Dermis microvascular lymphatic vessel endothelial cell (primary cell): ENCODE results near the gene CTAGE15. TPM values are rescaled to one million over a fixed set of nuclear protein-coding genes. Genes with fewer than 3 reads are reported as not detected.
"Not testable (repeated sequence)": the region's sequence is repeated elsewhere in the genome, so short reads cannot be mapped to it uniquely, and the experiment has no call there.

ENCODE experiments used
- DNase-seq, 2 donors: peaks; one replicate each; pipeline versions ENCODE4 v3.0.0 to v3.0.0-alpha.2; 2010; ENCODE audit warnings: low read depth in 2 of 2
- total RNA-seq: library from RNA; depleted of rRNA; stranded (reverse); fragments of >200 nt; gene quantifications from 2 replicates; pipeline ENCODE4 v1.2.1, GENCODE V29; 2014

CTAGE15 gene
- 0.13 TPM in 1 of 2 replicates, not detected in the other for total RNA-seq

GRCh38 chr7:143571501-143571900 lies at the start of gene CTAGE15:
CTAGE15 (plus strand) TSS chr7:143571801; CDS start chr7:143571818, 17 bp downstream.
- DNase-seq = not testable (repeated sequence)

- DNase-seq = not testable (repeated sequence)
Measured at GRCh38 chr7:143522309-143522916, 49.2 kb upstream of the CTAGE15 start.

GRCh38 chr7:143531169-143531926 lies 40.3 kb upstream of the CTAGE15 start:
- DNase-seq = not testable (repeated sequence)

GRCh38 chr7:143531932-143532331 lies 39.7 kb upstream of the CTAGE15 start:
- not testable (repeated sequence) for DNase-seq

- not testable (repeated sequence) for DNase-seq
Measured at GRCh38 chr7:143533213-143533839, 38.3 kb upstream of the CTAGE15 start.

GRCh38 chr7:143536443-143536842 lies 35.2 kb upstream of the CTAGE15 start:
- DNase-seq = not testable (repeated sequence)

- DNase-seq = not testable (repeated sequence)
Measured at GRCh38 chr7:143543288-143544038, 28.1 kb upstream of the CTAGE15 start.

- DNase-seq = not testable (repeated sequence)
Measured at GRCh38 chr7:143555968-143556367, 15.6 kb upstream of the CTAGE15 start.

GRCh38 chr7:143563306-143563705 lies 8.3 kb upstream of the CTAGE15 start:
- DNase-seq = not testable (repeated sequence)

- not testable (repeated sequence) for DNase-seq
Measured at GRCh38 chr7:143566001-143566400, 5.6 kb upstream of the CTAGE15 start.

- not testable (repeated sequence) for DNase-seq
Measured at GRCh38 chr7:143588183-143588582, 16.6 kb downstream of the CTAGE15 start.

- not testable (repeated sequence) for DNase-seq
Measured at GRCh38 chr7:143589897-143590296, 18.3 kb downstream of the CTAGE15 start.

GRCh38 chr7:143598086-143598485 lies 26.5 kb downstream of the CTAGE15 start:
- DNase-seq = not testable (repeated sequence)

- DNase-seq = not testable (repeated sequence)
Measured at GRCh38 chr7:143603549-143603948, 31.9 kb downstream of the CTAGE15 start.

GRCh38 chr7:143606088-143606487 lies 34.5 kb downstream of the CTAGE15 start:
- not testable (repeated sequence) for DNase-seq

GRCh38 chr7:143615545-143615944 lies 43.9 kb downstream of the CTAGE15 start:
- DNase-seq = not testable (repeated sequence)

GRCh38 chr7:143617204-143617603 lies 45.6 kb downstream of the CTAGE15 start:
- not testable (repeated sequence) for DNase-seq

GRCh38 chr7:143620058-143620457 lies 48.5 kb downstream of the CTAGE15 start:
- not testable (repeated sequence) for DNase-seq

- not testable (repeated sequence) for DNase-seq
Measured at GRCh38 chr7:143620646-143621045, 49.0 kb downstream of the CTAGE15 start, which contains the start of gene TCAF2. TCAF2 (plus strand) TSS chr7:143620974.

- DNase-seq = not testable (repeated sequence)
Measured at GRCh38 chr7:143621175-143621574, 49.6 kb downstream of the CTAGE15 start.

GRCh38 chr7:143622130-143622529 lies 50.5 kb downstream of the CTAGE15 start:
- not testable (repeated sequence) for DNase-seq
